Smooth muscle cell (in vitro differentiated cells): Measurements from ENCODE around the gene BTBD7. TPM values are rescaled to one million over a fixed set of nuclear protein-coding genes. Genes with fewer than 3 reads are reported as not detected.

Experiments
- DNase-seq: peaks from one replicate; lab custom pipeline; 2025; ENCODE audit not compliant: unreplicated experiment; lab: John Stamatoyannopoulos, UW
- H2AFZ ChIP-seq: fragments of 200-600 bp; sonication (generic); 2 replicates; pipeline ENCODE4 v1.6.0; 2016; ENCODE audit warnings: antibody characterized with exemption, low read depth, mild to moderate bottlenecking
- H3F3A ChIP-seq: fragments of 200-600 bp; sonication (generic); 2 replicates; pipeline ENCODE4 v1.6.0; 2017; ENCODE audit warnings: antibody characterized with exemption, low read depth
- H3K27ac ChIP-seq: fragments of 200-600 bp; sonication (generic); 2 replicates; pipeline ENCODE4 v1.5.1; 2016; ENCODE audit warnings: low read depth, mild to moderate bottlenecking
- H3K27me3 ChIP-seq: fragments of 200-600 bp; sonication (generic); 2 replicates; pipeline ENCODE4 v1.6.1; 2016; ENCODE audit warnings: low read depth, mild to moderate bottlenecking
- H3K36me3 ChIP-seq: fragments of 200-600 bp; sonication (generic); 2 replicates; pipeline ENCODE4 v1.5.1; 2016; ENCODE audit warnings: low read depth
- H3K4me1 ChIP-seq: fragments of 200-600 bp; sonication (generic); 2 replicates; pipeline ENCODE4 v1.5.1; 2016; ENCODE audit warnings: low read depth
- H3K4me2 ChIP-seq: fragments of 200-600 bp; sonication (generic); 2 replicates; pipeline ENCODE4 v1.6.0; 2016; ENCODE audit warnings: mild to moderate bottlenecking
- H3K4me3 ChIP-seq: fragments of 200-600 bp; sonication (generic); 2 replicates; pipeline ENCODE4 v1.5.1; 2016; ENCODE audit warnings: mild to moderate bottlenecking
- H3K79me2 ChIP-seq: fragments of 200-600 bp; sonication (generic); 2 replicates; pipeline ENCODE4 v1.6.0; 2016; ENCODE audit warnings: low read depth, mild to moderate bottlenecking
- H3K9ac ChIP-seq: fragments of 200-600 bp; sonication (generic); 2 replicates; pipeline ENCODE4 v1.6.0; 2016; ENCODE audit warnings: low read depth
- H3K9me3 ChIP-seq: fragments of 200-600 bp; sonication (generic); replicated peaks from 2 replicates; pipeline ENCODE4 v1.5.1; 2016; ENCODE audit warnings: low read depth
- H4K20me1 ChIP-seq: fragments of 200-600 bp; sonication (generic); 2 replicates; pipeline ENCODE4 v1.6.0; 2016; ENCODE audit warnings: low read depth
- WGBS: methylation state at CpG from one replicate; pipeline ENCODE4 v1.1.7; 2016; ENCODE audit warnings: low lambda C conversion rate; 5-methylcytosine and 5-hydroxymethylcytosine counted together
- polyA plus RNA-seq: library from polyadenylated mRNA; unstranded; fragments of >200 nt; fragmentation: Nextera tagmentation; extraction: Ambion mirVana; gene quantifications from 2 replicates; pipeline ENCODE4 v1.2.1, GENCODE V29; 2016
- total RNA-seq: library from RNA; depleted of rRNA; stranded (reverse); fragments of >200 nt; gene quantifications from 2 replicates; pipeline ENCODE4 v1.2.3, GENCODE V29; 2014
- TF ChIP-seq, protein P1 (sequence below): fragments of 200-600 bp; sonication (generic); IDR thresholded peaks from 2 replicates; pipeline ENCODE4 v1.5.1; 2017; ENCODE audit warnings: borderline replicate concordance, mild to moderate bottlenecking, antibody characterized with exemption; ENCODE audit not compliant: insufficient read depth, poor library complexity, severe bottlenecking

The BTBD7 gene
- total and polyA plus RNA-seq, 2 experiments from 2014 or later: 14.1 to 34.7 TPM

- H3K4me3 ChIP-seq: no peak overlapping the region
- peaks cover 90% of the 10 kb centered on the region for H4K20me1 ChIP-seq
- H3K27me3 ChIP-seq: no peaks in the 10 kb centered on the region
- H3K9me3 ChIP-seq: no peaks in the 10 kb centered on the region
- H3K36me3 ChIP-seq: no peaks in the 10 kb centered on the region
- WGBS: 81% methylated on average over 12 of the region's 12 CpGs
- H3K4me1 ChIP-seq: peaks cover 28% of the 10 kb centered on the region
- no peak overlapping the region for H3K4me2 ChIP-seq
- TF ChIP-seq, protein P1, sequence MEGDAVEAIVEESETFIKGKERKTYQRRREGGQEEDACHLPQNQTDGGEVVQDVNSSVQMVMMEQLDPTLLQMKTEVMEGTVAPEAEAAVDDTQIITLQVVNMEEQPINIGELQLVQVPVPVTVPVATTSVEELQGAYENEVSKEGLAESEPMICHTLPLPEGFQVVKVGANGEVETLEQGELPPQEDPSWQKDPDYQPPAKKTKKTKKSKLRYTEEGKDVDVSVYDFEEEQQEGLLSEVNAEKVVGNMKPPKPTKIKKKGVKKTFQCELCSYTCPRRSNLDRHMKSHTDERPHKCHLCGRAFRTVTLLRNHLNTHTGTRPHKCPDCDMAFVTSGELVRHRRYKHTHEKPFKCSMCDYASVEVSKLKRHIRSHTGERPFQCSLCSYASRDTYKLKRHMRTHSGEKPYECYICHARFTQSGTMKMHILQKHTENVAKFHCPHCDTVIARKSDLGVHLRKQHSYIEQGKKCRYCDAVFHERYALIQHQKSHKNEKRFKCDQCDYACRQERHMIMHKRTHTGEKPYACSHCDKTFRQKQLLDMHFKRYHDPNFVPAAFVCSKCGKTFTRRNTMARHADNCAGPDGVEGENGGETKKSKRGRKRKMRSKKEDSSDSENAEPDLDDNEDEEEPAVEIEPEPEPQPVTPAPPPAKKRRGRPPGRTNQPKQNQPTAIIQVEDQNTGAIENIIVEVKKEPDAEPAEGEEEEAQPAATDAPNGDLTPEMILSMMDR: no peak
- peak overlapping the region; percentile 94 for H3K27ac ChIP-seq
- H3K9ac ChIP-seq: no peak overlapping the region
- H3K79me2 ChIP-seq: peaks cover 78% of the 10 kb centered on the region
- H3F3A ChIP-seq: peaks cover 3% of the 10 kb centered on the region
- no peak for DNase-seq
- no peak overlapping the region for H2AFZ ChIP-seq
These were observed 29.9 kb downstream of the BTBD7 start for GRCh38 chr14:93302688-93303581.

GRCh38 chr14:93301821-93302447, 30.9 kb downstream of the BTBD7 start:
- Histone ChIP-seq H3K36me3 (no peaks in the 10 kb centered on the region), H3K79me2 (peaks cover 78% of the 10 kb centered on the region), H3K27ac (peak overlapping the region; percentile 94), H2AFZ (no peak overlapping the region), H3K27me3 (no peaks in the 10 kb centered on the region), H3K4me3 (no peak overlapping the region), H3F3A (peaks cover 3% of the 10 kb centered on the region), H3K4me2 (peak overlapping the region; percentile 69), H3K9me3 (no peaks in the 10 kb centered on the region), H4K20me1 (peaks cover 89% of the 10 kb centered on the region), H3K4me1 (peaks cover 30% of the 10 kb centered on the region), H3K9ac (peak overlapping the region; percentile 69)
- WGBS: 26% methylated on average over 6 of the region's 6 CpGs
- no peak for DNase-seq
- TF ChIP-seq, protein P1: no peak

DNA sequence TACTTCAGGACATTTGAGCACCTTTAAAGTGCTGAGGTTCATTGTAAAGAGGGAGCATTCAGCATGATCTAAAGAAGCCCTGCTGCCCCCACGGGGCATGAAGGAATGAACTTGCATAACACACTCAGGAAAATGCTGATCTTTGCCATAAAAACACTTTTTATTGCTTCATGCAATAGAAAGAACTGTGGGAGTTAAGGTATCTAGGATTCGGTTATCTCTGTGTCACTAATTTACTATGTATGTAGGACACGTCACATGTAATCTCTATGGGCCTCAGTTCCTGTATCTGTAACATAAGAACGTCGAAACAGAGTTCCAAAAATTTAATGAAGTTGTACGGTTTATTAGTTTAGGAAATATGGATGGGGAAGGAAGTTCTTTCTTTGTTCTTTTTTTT, 33.0 kb downstream of the BTBD7 start:
- DNase-seq: no peak
- H3K4me2 ChIP-seq: peak overlapping the region; percentile 65
- peaks cover 75% of the 10 kb centered on the region for H3K79me2 ChIP-seq
- no peak overlapping the region for H3K9ac ChIP-seq
- TF ChIP-seq, protein P1: no peak
- no peak overlapping the region for H2AFZ ChIP-seq
- H3K27me3 ChIP-seq: no peaks in the 10 kb centered on the region
- no peaks in the 10 kb centered on the region for H3K9me3 ChIP-seq
- no peak overlapping the region for H3K4me3 ChIP-seq
- peaks cover 46% of the 10 kb centered on the region for H3K4me1 ChIP-seq
- H3K36me3 ChIP-seq: no peaks in the 10 kb centered on the region
- H3K27ac ChIP-seq: peak overlapping the region; percentile 50
- peaks cover 3% of the 10 kb centered on the region for H3F3A ChIP-seq
- peaks cover 90% of the 10 kb centered on the region for H4K20me1 ChIP-seq
- WGBS: 50% methylated on average over 6 of the region's 6 CpGs
